ENCODE measurements around the gene CRIM1.

Gene CRIM1

DNA sequence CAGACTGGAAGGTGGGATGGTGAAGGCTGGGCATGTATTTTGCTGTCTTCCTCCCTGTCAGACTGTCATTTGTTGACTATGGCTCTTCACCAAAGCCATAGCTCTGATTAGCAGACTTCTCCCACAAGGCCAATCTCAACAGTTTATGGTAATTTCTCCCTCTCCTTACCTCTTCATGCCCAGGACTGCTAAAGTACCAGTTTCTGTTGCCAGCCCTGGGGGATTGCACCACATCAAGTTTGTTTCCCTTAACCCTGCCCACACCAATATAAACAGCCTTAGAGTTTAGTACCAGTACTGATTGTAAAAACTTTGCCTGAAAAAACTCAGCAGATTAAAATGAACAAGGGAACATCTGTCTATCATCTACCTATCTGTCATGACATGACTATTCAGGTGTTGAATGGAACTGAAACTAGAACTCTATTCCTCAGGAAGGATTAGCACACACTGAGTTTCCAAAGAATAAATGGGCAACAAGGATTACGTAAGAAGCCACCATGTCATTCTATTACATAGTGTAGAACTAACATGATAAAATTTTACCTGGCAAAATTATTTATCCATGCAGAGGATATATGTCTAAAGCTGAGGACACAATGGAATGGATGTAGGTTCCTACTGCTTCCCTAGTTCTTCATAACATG, 228.7 kb downstream of the CRIM1 start:
- no peak overlapping the region for H2BK15ac ChIP-seq (ENCODE audit: low read depth, poor library complexity, severe bottlenecking)
- no peak overlapping the region for H2BK5ac ChIP-seq (ENCODE audit: low read depth, low read length, poor library complexity, severe bottlenecking)
- no CpG with 5 or more reads among the region's 1 CpG for WGBS
- peaks cover 4% of the 10 kb centered on the region for H3K4me1 ChIP-seq (ENCODE audit: control insufficient read depth, insufficient read depth, low read depth, low read length)
- no peak overlapping the region for H2BK120ac ChIP-seq (ENCODE audit: low read depth, low read length)
- H3K4ac ChIP-seq (ENCODE audit: low read depth in 1 of 2, low read length in 2 of 2), result no peak overlapping the region
- H4K91ac ChIP-seq (ENCODE audit: low read length), result no peak overlapping the region
- no peak overlapping the region for H2BK12ac ChIP-seq (ENCODE audit: low read length in 2 of 2)
- no peak overlapping the region for H2AK5ac ChIP-seq (ENCODE audit: low read length, severe bottlenecking)
- no peak overlapping the region for H3K9ac ChIP-seq (ENCODE audit: low read length)
- no peak overlapping the region for H3K14ac ChIP-seq (ENCODE audit: low read length in 2 of 2)
- peaks cover 9 to 82% of the 10 kb centered on the region in 2 experiments for H3K36me3 ChIP-seq (ENCODE audit: control insufficient read depth in 1 of 2, insufficient read depth in 2 of 2, low read depth in 1 of 2, low read length in 2 of 2)
- no peak overlapping the region for H3K4me2 ChIP-seq (ENCODE audit: low read length, poor library complexity, severe bottlenecking)
- DNase-seq, result no peak
- no peak overlapping the region for H4K8ac ChIP-seq (ENCODE audit: low read length)
- no peak overlapping the region for H3K23ac ChIP-seq (ENCODE audit: low read length in 2 of 2)
- no peak overlapping the region for H2AFZ ChIP-seq (ENCODE audit: low read depth, low read length)
- H3K4me3 ChIP-seq (ENCODE audit: insufficient read depth in 1 of 2, low read depth in 1 of 2, low read length in 2 of 2), result no peak overlapping the region
- no peak overlapping the region for H3K27ac ChIP-seq (ENCODE audit: low read length, poor library complexity, severe bottlenecking)
- H3K27me3 ChIP-seq (ENCODE audit: control insufficient read depth in 1 of 2, insufficient read depth in 1 of 2, low read length in 2 of 2), result no peaks in the 10 kb centered on the region
- H3K18ac ChIP-seq (ENCODE audit: low read depth in 1 of 2, low read length in 2 of 2), result no peak overlapping the region
- no peaks in the 10 kb centered on the region for H3K9me3 ChIP-seq (ENCODE audit: control insufficient read depth, low read length)
- H3K79me1 ChIP-seq (replicated peaks; ENCODE audit: low read length, poor library complexity, severe bottlenecking), result peaks cover 25% of the 10 kb centered on the region

- H4K8ac ChIP-seq (ENCODE audit: low read length), result no peak overlapping the region
- H3K27me3 ChIP-seq (ENCODE audit: control insufficient read depth in 1 of 2, insufficient read depth in 1 of 2, low read length in 2 of 2), result no peaks in the 10 kb centered on the region
- H3K27ac ChIP-seq (ENCODE audit: low read length, poor library complexity, severe bottlenecking), result no peak overlapping the region
- peaks cover 6 to 73% of the 10 kb centered on the region in 2 experiments for H3K36me3 ChIP-seq (ENCODE audit: control insufficient read depth in 1 of 2, insufficient read depth in 2 of 2, low read depth in 1 of 2, low read length in 2 of 2)
- no peak overlapping the region for H2AFZ ChIP-seq (ENCODE audit: low read depth, low read length)
- H3K4me3 ChIP-seq (ENCODE audit: insufficient read depth in 1 of 2, low read depth in 1 of 2, low read length in 2 of 2), result no peak overlapping the region
- WGBS, result 97% methylated on average over 5 of the region's 6 CpGs
- no peak overlapping the region for H2AK5ac ChIP-seq (ENCODE audit: low read length, severe bottlenecking)
- no peak for DNase-seq
- no peak overlapping the region for H2BK12ac ChIP-seq (ENCODE audit: low read length in 2 of 2)
- no peak overlapping the region for H2BK5ac ChIP-seq (ENCODE audit: low read depth, low read length, poor library complexity, severe bottlenecking)
- H3K79me1 ChIP-seq (replicated peaks; ENCODE audit: low read length, poor library complexity, severe bottlenecking), result peaks cover 23% of the 10 kb centered on the region
- H3K4me2 ChIP-seq (ENCODE audit: low read length, poor library complexity, severe bottlenecking), result no peak overlapping the region
- no peaks in the 10 kb centered on the region for H3K9me3 ChIP-seq (ENCODE audit: control insufficient read depth, low read length)
- no peak overlapping the region for H3K18ac ChIP-seq (ENCODE audit: low read depth in 1 of 2, low read length in 2 of 2)
- no peak overlapping the region for H2BK15ac ChIP-seq (ENCODE audit: low read depth, poor library complexity, severe bottlenecking)
- H3K23ac ChIP-seq (ENCODE audit: low read length in 2 of 2), result no peak overlapping the region
- no peak overlapping the region for H3K14ac ChIP-seq (ENCODE audit: low read length in 2 of 2)
- no peak overlapping the region for H2BK120ac ChIP-seq (ENCODE audit: low read depth, low read length)
- H4K91ac ChIP-seq (ENCODE audit: low read length), result no peak overlapping the region
- H3K9ac ChIP-seq (ENCODE audit: low read length), result no peak overlapping the region
- no peak overlapping the region for H3K4ac ChIP-seq (ENCODE audit: low read depth in 1 of 2, low read length in 2 of 2)
- H3K4me1 ChIP-seq (ENCODE audit: control insufficient read depth, insufficient read depth, low read depth, low read length), result peaks cover 2% of the 10 kb centered on the region
Measured at GRCh38 chr2:36586672-36587071, 231.1 kb downstream of the CRIM1 start.

DNA sequence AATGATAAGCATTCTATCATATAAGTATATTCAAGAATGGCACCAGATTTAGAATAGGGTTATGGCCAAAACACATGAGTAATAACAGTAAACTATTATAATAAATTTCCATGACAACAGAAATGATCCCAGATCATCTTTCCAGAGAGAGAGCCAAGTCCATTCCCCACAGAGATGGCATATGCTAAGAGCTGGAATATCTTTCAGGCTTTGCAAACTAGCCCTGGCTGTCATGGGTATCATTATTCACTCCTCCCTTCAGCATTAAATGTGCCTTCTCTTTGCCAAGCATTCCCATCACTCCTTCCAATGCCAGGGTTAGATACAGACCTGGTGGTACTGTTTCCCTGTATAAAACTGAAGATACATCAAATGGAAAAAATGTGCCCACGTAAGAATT, 231.5 kb downstream of the CRIM1 start:
- Histone ChIP-seq H3K4ac (ENCODE audit: low read depth in 1 of 2, low read length in 2 of 2) (no peak overlapping the region), H3K79me1 (replicated peaks; ENCODE audit: low read length, poor library complexity, severe bottlenecking) (peaks cover 23% of the 10 kb centered on the region), H3K27ac (ENCODE audit: low read length, poor library complexity, severe bottlenecking) (no peak overlapping the region), H3K23ac (ENCODE audit: low read length in 2 of 2) (no peak overlapping the region), H3K4me1 (ENCODE audit: control insufficient read depth, insufficient read depth, low read depth, low read length) (peaks cover 2% of the 10 kb centered on the region), H4K91ac (ENCODE audit: low read length) (no peak overlapping the region), H2BK15ac (ENCODE audit: low read depth, poor library complexity, severe bottlenecking) (no peak overlapping the region), H2AFZ (ENCODE audit: low read depth, low read length) (no peak overlapping the region), H4K8ac (ENCODE audit: low read length) (no peak overlapping the region), H2BK120ac (ENCODE audit: low read depth, low read length) (no peak overlapping the region), H3K27me3 (ENCODE audit: control insufficient read depth in 1 of 2, insufficient read depth in 1 of 2, low read length in 2 of 2) (no peaks in the 10 kb centered on the region), H3K36me3 (ENCODE audit: control insufficient read depth in 1 of 2, insufficient read depth in 2 of 2, low read depth in 1 of 2, low read length in 2 of 2) (peaks cover 6 to 70% of the 10 kb centered on the region in 2 experiments), H2BK12ac (ENCODE audit: low read length in 2 of 2) (no peak overlapping the region), H3K9ac (ENCODE audit: low read length) (no peak overlapping the region), H3K14ac (ENCODE audit: low read length in 2 of 2) (no peak overlapping the region), H3K4me2 (ENCODE audit: low read length, poor library complexity, severe bottlenecking) (no peak overlapping the region), H3K9me3 (ENCODE audit: control insufficient read depth, low read length) (no peaks in the 10 kb centered on the region), H2AK5ac (ENCODE audit: low read length, severe bottlenecking) (no peak overlapping the region), H3K18ac (ENCODE audit: low read depth in 1 of 2, low read length in 2 of 2) (no peak overlapping the region), H2BK5ac (ENCODE audit: low read depth, low read length, poor library complexity, severe bottlenecking) (no peak overlapping the region), H3K4me3 (ENCODE audit: insufficient read depth in 1 of 2, low read depth in 1 of 2, low read length in 2 of 2) (no peak overlapping the region)
- DNase-seq, result no peak
- WGBS, result 100% methylated on average over 1 of the region's 1 CpG

DNA sequence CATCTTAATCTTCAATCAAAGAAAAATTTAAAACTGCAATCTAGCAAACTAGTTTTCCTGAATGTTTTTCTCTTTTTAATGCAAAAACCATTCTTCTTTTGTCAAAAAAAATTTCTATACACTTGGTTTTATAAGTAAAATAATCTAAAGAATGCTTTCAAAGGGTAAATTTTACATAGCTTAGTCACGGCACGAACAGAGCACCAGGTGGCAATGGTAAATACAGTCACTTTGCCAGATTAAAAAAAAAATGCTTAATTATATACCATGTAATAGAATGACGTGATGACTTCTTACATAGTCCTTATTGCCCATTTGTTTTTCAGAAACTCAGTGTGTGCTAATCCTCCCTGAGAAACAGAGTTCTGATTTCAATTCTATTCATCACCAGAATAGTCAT, 232.0 kb downstream of the CRIM1 start:
- Histone ChIP-seq H3K4ac (ENCODE audit: low read depth in 1 of 2, low read length in 2 of 2) (no peak overlapping the region), H2AFZ (ENCODE audit: low read depth, low read length) (no peak overlapping the region), H2AK5ac (ENCODE audit: low read length, severe bottlenecking) (no peak overlapping the region), H3K79me1 (replicated peaks; ENCODE audit: low read length, poor library complexity, severe bottlenecking) (peaks cover 23% of the 10 kb centered on the region), H2BK15ac (ENCODE audit: low read depth, poor library complexity, severe bottlenecking) (no peak overlapping the region), H3K4me1 (ENCODE audit: control insufficient read depth, insufficient read depth, low read depth, low read length) (peaks cover 2% of the 10 kb centered on the region), H2BK5ac (ENCODE audit: low read depth, low read length, poor library complexity, severe bottlenecking) (no peak overlapping the region), H2BK120ac (ENCODE audit: low read depth, low read length) (no peak overlapping the region), H4K91ac (ENCODE audit: low read length) (no peak overlapping the region), H3K14ac (ENCODE audit: low read length in 2 of 2) (no peak overlapping the region), H4K8ac (ENCODE audit: low read length) (no peak overlapping the region), H2BK12ac (ENCODE audit: low read length in 2 of 2) (no peak overlapping the region), H3K36me3 (ENCODE audit: control insufficient read depth in 1 of 2, insufficient read depth in 2 of 2, low read depth in 1 of 2, low read length in 2 of 2) (peaks cover 6 to 65% of the 10 kb centered on the region in 2 experiments), H3K4me3 (ENCODE audit: insufficient read depth in 1 of 2, low read depth in 1 of 2, low read length in 2 of 2) (no peak overlapping the region), H3K9me3 (ENCODE audit: control insufficient read depth, low read length) (no peaks in the 10 kb centered on the region), H3K27ac (ENCODE audit: low read length, poor library complexity, severe bottlenecking) (no peak overlapping the region), H3K9ac (ENCODE audit: low read length) (no peak overlapping the region), H3K23ac (ENCODE audit: low read length in 2 of 2) (no peak overlapping the region), H3K4me2 (ENCODE audit: low read length, poor library complexity, severe bottlenecking) (no peak overlapping the region), H3K18ac (ENCODE audit: low read depth in 1 of 2, low read length in 2 of 2) (no peak overlapping the region), H3K27me3 (ENCODE audit: control insufficient read depth in 1 of 2, insufficient read depth in 1 of 2, low read length in 2 of 2) (no peaks in the 10 kb centered on the region)
- WGBS, result 80% methylated on average over 1 of the region's 3 CpGs
- DNase-seq, result no peak

Measured in mesenchymal stem cell (in vitro differentiated cells and primary cell).